A673 (cell line): ENCODE results near the gene STK11.

Source experiments
- CTCF ChIP-seq: fragments of 300-800, 200-600 bp; sonication (generic); conservative IDR thresholded peaks from 2 replicates; pipeline ENCODE4 v1.5.1; 2017; ENCODE audit warnings: low read depth, mild to moderate bottlenecking, antibody characterized with exemption, low read length, moderate library complexity, mixed read lengths
- EZH2 ChIP-seq: fragments of 200-600 bp; sonication (generic); IDR thresholded peaks from 2 replicates; pipeline ENCODE4 v1.6.1; 2017; ENCODE audit warnings: borderline replicate concordance, low read depth, mild to moderate bottlenecking, mixed read lengths, antibody characterized with exemption, low read length; ENCODE audit not compliant: poor library complexity, severe bottlenecking

- no peak for TF ChIP-seq CTCF
- TF ChIP-seq EZH2: no peak
Measured at GRCh38 chr19:1199531-1199930, 6.0 kb upstream of the STK11 start.
